GM21528 (cell line): Measurements from ENCODE around the gene IZUMO1R.
"Not testable (repeated sequence)": the region's sequence is repeated elsewhere in the genome, so short reads cannot be mapped to it uniquely, and the experiment has no call there.

ENCODE experiments used
- ATAC-seq: cut with Tn5 transposase; IDR thresholded peaks from one replicate; pipeline ENCODE4 v1.9.1; 2021; ENCODE audit warnings: mild to moderate bottlenecking, moderate library complexity; ENCODE audit not compliant: unreplicated experiment, low FRiP score

IZUMO1R gene

GRCh38 chr11:94322501-94322900 is 18.1 kb downstream of the IZUMO1R start:
- ATAC-seq, result no peak

GRCh38 chr11:94325681-94326080 is 21.3 kb downstream of the IZUMO1R start:
- peak; percentile 74 for ATAC-seq

- ATAC-seq, result no peak
These were observed 22.6 kb downstream of the IZUMO1R start for GRCh38 chr11:94326947-94327346.

- ATAC-seq, result no peak
These were observed 24.3 kb downstream of the IZUMO1R start for GRCh38 chr11:94328587-94329080.

GRCh38 chr11:94329501-94329900 is 25.1 kb downstream of the IZUMO1R start:
- no peak for ATAC-seq

DNA sequence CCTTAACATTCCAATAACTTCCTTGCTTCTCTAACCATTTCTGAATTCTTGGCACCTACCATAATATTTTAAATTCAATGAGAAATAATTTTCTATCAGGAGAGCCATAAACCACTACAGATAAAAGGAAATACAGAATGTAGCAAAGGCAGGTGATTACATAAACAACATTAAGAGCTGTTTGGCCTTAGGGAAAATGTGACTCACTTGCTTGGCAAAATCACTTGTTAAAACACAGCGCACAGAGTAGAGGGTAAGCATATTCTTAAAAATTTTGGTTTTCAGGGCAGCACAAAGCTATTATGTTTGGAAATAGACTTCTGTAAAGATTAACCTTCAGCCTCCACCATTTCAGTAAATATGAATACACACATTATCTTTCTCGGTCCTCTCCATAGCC is 26.4 kb downstream of the IZUMO1R start:
- no peak for ATAC-seq

GRCh38 chr11:94332814-94333213 is 28.4 kb downstream of the IZUMO1R start:
- ATAC-seq, result no peak

GRCh38 chr11:94336033-94336432 is 31.7 kb downstream of the IZUMO1R start:
- no peak for ATAC-seq

GRCh38 chr11:94338651-94339050 is 34.3 kb downstream of the IZUMO1R start:
- ATAC-seq, result no peak

GRCh38 chr11:94342250-94342649 is 37.9 kb downstream of the IZUMO1R start:
- ATAC-seq, result no peak

GRCh38 chr11:94343495-94343894 is 39.1 kb downstream of the IZUMO1R start:
- no peak for ATAC-seq

GRCh38 chr11:94346311-94346710 is 41.9 kb downstream of the IZUMO1R start:
- not testable (repeated sequence) for ATAC-seq

DNA sequence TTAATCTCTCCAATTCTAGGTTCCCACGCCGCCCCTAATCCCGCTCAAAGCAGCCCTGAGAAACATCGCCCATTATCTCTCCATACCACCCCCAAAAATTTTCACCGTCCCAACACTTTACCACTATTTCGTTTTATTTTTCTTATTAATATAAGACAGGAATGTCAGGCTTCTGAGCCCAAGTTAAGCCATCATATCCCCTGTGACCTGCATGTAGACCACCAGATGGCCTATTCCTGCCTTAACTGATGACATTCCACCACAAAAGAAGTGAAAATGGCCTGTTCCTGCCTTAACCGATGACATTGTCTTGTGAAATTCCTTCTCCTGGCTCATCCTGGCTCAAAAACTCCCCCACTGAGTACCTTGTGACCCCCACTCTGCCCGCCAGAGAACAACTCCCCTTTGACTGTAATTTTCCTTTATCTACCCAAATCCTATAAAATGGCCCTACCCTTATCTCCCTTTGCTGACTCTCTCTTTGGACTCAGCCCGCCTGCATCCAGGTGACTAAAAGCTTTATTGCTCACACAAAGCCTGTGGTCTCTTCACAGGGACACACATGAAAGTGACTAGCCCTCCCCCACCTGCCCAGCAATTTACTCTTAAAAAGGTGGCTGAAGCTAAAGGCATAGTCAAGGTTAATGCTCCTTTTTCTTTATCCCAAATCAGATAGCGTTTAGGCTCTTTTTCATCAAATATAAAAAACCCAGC is 46.6 kb downstream of the IZUMO1R start:
- ATAC-seq, result not testable (repeated sequence)
